ENCODE results near the gene ING3. TPM values are rescaled to one million over a fixed set of nuclear protein-coding genes. Genes with fewer than 3 reads are reported as not detected.

ING3 gene
- 10 to 100 TPM; 21.7 to 24.1 TPM for total RNA-seq

- Mint-ChIP-seq H3K4me3 (peak within 1 kb of the TSS; percentile 85), H3K36me3 (ENCODE audit: low read depth) (peaks cover 11% of the 10 kb centered on the region), H3K27ac (peak within 1 kb of the TSS; percentile 98), H3K4me1 (ENCODE audit: low read depth) (peaks cover 13% of the 10 kb centered on the region), H3K9me3 (no peaks in the 10 kb centered on the region), H3K27me3 (peaks cover 5% of the 10 kb centered on the region)
- DNase-seq (peak; percentile 97), ATAC-seq (peak; percentile 93)
- intact Hi-C loops (cut with micrococcal nuclease), result no loop called here
- ChIA-PET POLR2A (interaction anchor here (0.7 to 2.3 kb wide), 7 partner anchors 9 to 152 kb away, joined by 3 to 9 read pairs (median 4); no protein-coding TSS in a partner anchor), CTCF (no interaction called here)
- no peak for TF ChIP-seq CTCF (IDR thresholded peaks at IDR 0.05)
Observed at GRCh38 chr7:120950539-120951308, at the start of gene ING3. Gene ING3 (plus strand): TSS chr7:120950777. CDS start chr7:120950897, 120 bp downstream.

GRCh38 chr7:120915314-120916105 is 35.1 kb upstream of the ING3 start:
- ATAC-seq, result no peak
- TF ChIP-seq CTCF (IDR thresholded peaks at IDR 0.05), result no peak
- H3K9me3 Mint-ChIP-seq, result no peaks in the 10 kb centered on the region
- no peak overlapping the region for H3K4me3 Mint-ChIP-seq
- intact Hi-C loops (cut with micrococcal nuclease), result no loop called here
- H3K27ac Mint-ChIP-seq, result no peak overlapping the region
- CTCF ChIA-PET, result no interaction called here
- no peaks in the 10 kb centered on the region for H3K36me3 Mint-ChIP-seq (ENCODE audit: low read depth)
- POLR2A ChIA-PET, result no interaction called here
- DNase-seq, result no peak
- no peaks in the 10 kb centered on the region for H3K4me1 Mint-ChIP-seq (ENCODE audit: low read depth)
- peaks cover 2% of the 10 kb centered on the region for H3K27me3 Mint-ChIP-seq

GRCh38 chr7:120916121-120916520 is 34.5 kb upstream of the ING3 start:
- no peaks in the 10 kb centered on the region for H3K36me3 Mint-ChIP-seq (ENCODE audit: low read depth)
- H3K27me3 Mint-ChIP-seq, result peaks cover 2% of the 10 kb centered on the region
- H3K4me1 Mint-ChIP-seq (ENCODE audit: low read depth), result no peaks in the 10 kb centered on the region
- no peak for TF ChIP-seq CTCF (IDR thresholded peaks at IDR 0.05)
- ATAC-seq (no peak), DNase-seq (no peak)
- CTCF ChIA-PET, result no interaction called here
- H3K27ac Mint-ChIP-seq, result no peak overlapping the region
- POLR2A ChIA-PET, result no interaction called here
- intact Hi-C loops (cut with micrococcal nuclease), result no loop called here
- H3K9me3 Mint-ChIP-seq, result no peaks in the 10 kb centered on the region
- no peak overlapping the region for H3K4me3 Mint-ChIP-seq

GRCh38 chr7:120916538-120916937 is 34.0 kb upstream of the ING3 start:
- DNase-seq (no peak), ATAC-seq (no peak)
- H3K27ac Mint-ChIP-seq, result no peak overlapping the region
- POLR2A ChIA-PET, result no interaction called here
- intact Hi-C loops (cut with micrococcal nuclease), result no loop called here
- H3K9me3 Mint-ChIP-seq, result no peaks in the 10 kb centered on the region
- H3K36me3 Mint-ChIP-seq (ENCODE audit: low read depth), result no peaks in the 10 kb centered on the region
- H3K4me3 Mint-ChIP-seq, result no peak overlapping the region
- no peak for TF ChIP-seq CTCF (IDR thresholded peaks at IDR 0.05)
- no peaks in the 10 kb centered on the region for H3K4me1 Mint-ChIP-seq (ENCODE audit: low read depth)
- CTCF ChIA-PET, result no interaction called here
- peaks cover 2% of the 10 kb centered on the region for H3K27me3 Mint-ChIP-seq

- CTCF ChIA-PET, result interaction anchor here (0.7 kb wide), 1 partner anchor 111 kb away, joined by 3 read pairs; no protein-coding TSS in a partner anchor
- ATAC-seq, result no peak
Observed at GRCh38 chr7:120919466-120919865, 31.1 kb upstream of the ING3 start.

More at GRCh38 chr7:120919466-120919865, 31.1 kb upstream of the ING3 start:
- H3K36me3 Mint-ChIP-seq (ENCODE audit: low read depth), result no peaks in the 10 kb centered on the region
- DNase-seq, result no peak
- intact Hi-C loops (cut with micrococcal nuclease), result no loop called here
- POLR2A ChIA-PET, result no interaction called here
- H3K27ac Mint-ChIP-seq, result no peak overlapping the region
- H3K4me1 Mint-ChIP-seq (ENCODE audit: low read depth), result no peaks in the 10 kb centered on the region
- H3K4me3 Mint-ChIP-seq, result no peak overlapping the region
- no peak for TF ChIP-seq CTCF (IDR thresholded peaks at IDR 0.05)
- no peaks in the 10 kb centered on the region for H3K9me3 Mint-ChIP-seq
- H3K27me3 Mint-ChIP-seq, result peaks cover 2% of the 10 kb centered on the region

Data from activated CD8-positive, alpha-beta T cell treated with anti-CD3 and anti-CD28 coated beads for 36 hours (primary cell).